T follicular helper cell (primary cell): ENCODE measurements around the gene TMC4.

Experiments used
- DNase-seq: peaks from one replicate; pipeline ENCODE4 v3.0.0-alpha.2; 2020; ENCODE audit warnings: low read depth

Gene TMC4

DNA sequence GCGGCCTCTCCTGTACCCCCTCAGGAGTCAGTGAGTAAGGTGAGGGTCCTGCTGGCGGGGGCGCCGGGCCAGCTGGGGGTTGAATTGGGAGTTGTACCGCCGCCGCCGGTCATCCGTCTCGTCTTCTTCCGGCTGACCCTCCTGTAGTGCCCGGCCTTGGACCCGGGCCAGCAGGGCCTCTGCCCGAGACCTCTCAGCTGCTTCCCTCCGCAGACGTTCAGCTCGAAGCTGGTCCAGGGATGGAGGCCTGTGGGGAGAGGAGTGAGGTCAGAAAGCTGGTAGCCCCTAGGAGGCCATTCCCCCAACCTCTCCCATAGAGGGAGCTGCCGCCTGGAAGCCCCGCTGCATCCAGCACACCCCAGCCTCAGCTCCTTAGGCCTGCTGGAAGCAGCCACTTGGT is 17.3 kb downstream of the TMC4 start:
- no peak for DNase-seq

GRCh38 chr19:54154603-54155345 is 18.2 kb downstream of the TMC4 start:
- no peak for DNase-seq

DNA sequence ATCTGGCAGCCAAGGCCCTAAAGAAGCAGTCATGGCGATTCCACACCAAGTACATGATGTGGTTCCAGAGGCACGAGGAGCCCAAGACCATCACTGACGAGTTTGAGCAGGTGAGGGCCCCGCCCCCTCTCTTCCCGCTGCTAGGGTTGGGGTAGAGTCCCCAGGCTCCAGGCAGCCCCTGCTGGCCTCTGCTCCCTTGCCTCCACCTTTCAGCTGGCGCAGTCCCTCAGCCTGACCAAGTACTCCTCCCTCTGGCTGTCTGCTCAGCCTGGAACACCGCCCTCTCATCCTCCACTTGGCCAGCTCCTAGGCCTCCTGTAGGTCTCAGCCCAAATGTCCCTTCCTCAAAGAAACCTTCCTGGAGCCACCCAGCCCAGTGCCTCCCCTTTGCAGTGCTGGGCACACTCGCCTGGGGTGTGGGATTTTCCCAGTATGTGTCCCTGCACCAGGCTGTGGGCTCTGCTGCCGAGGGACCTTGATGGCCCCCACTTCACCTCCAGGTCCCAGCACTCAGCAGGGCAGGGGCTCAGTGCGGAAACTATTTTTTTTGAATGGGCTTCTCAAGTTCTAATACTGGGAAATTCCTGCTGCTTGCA is 19.1 kb downstream of the TMC4 start:
- DNase-seq, result no peak

GRCh38 chr19:54152878-54153524 is 20.0 kb downstream of the TMC4 start:
- no peak for DNase-seq

GRCh38 chr19:54152267-54152666 is 20.7 kb downstream of the TMC4 start:
- no peak for DNase-seq

GRCh38 chr19:54151362-54152035 is 21.5 kb downstream of the TMC4 start:
- DNase-seq, result no peak

- DNase-seq, result no peak
Measured at GRCh38 chr19:54149021-54149812, 23.7 kb downstream of the TMC4 start.

DNA sequence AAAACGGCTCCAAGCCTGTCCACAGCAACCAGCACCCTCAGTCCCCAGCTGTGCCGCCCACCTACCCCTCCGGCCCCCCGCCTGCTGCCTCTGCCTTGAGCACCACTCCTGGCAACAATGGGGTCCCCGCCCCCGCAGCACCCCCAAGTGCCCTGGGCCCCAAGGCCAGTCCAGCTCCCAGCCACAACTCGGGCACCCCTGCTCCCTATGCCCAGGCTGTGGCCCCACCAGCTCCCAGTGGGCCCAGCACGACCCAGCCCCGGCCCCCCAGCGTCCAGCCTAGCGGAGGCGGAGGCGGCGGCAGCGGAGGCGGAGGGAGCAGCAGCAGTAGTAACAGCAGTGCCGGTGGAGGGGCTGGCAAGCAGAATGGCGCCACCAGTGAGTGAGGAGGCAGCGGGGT is 24.8 kb downstream of the TMC4 start:
- no peak for DNase-seq

DNA sequence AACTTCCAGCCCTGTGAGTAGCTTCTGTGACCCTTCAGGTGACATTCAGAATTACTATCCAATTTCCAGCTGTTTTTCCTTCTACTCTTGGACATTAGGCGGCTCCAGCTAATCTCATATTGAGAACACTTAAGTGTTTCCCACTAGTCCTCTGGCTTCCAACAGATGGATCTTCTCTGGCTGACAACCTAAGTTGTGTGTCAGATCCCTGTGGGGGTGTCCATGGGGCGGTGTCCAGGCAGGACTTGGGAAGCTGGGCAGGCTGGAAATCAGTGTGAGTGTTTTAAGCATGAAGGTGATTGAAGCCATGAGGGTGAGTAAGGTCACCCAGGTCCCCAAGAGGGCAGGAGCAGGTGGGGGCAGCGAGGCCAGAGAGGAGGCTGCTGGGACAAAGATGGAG is 25.3 kb downstream of the TMC4 start:
- no peak for DNase-seq

DNA sequence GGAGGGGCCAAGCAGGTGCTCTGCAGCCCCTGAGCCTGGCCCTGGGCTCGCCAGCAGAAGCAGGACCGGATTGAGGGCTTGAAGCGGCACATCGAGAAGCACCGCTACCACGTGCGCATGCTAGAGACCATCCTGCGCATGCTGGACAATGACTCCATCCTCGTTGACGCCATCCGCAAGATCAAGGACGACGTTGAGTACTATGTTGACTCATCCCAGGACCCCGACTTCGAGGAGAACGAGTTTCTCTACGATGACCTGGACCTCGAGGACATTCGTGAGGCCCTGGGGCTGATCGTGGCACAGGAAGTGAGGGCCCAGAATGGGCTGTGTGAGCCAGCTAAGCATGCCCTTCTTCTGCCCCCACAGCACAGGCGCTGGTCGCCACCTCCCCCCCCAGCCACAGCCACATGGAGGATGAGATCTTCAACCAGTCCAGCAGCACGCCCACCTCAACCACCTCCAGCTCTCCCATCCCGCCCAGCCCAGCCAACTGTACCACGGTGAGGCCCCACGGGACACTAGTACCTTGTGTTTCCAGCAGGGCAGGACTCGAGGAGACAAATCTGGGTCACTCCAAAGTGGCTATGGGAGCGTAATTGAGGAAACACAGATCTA is 27.3 kb downstream of the TMC4 start:
- DNase-seq, result no peak

GRCh38 chr19:54142166-54142780 is 30.7 kb downstream of the TMC4 start:
- no peak for DNase-seq

DNA sequence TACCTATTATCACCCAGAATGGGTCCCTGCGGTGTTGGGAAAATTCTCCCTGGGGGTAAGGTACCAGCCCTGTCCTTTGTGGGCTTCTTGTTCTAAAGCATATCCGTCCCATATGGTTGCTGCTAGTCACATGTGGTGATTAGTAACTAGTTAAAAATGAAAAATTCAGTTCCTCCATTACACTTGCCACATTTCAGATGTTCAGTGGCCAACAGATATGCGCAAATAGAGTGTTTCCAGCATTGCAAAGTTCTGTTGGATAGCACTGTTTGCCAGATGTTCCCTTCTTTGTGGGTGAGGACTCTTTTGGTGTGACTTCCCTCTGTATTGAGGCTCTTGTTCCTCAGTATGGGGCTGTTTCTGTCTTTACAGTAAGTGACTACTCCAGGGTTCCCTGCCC is 31.6 kb downstream of the TMC4 start:
- DNase-seq, result no peak

DNA sequence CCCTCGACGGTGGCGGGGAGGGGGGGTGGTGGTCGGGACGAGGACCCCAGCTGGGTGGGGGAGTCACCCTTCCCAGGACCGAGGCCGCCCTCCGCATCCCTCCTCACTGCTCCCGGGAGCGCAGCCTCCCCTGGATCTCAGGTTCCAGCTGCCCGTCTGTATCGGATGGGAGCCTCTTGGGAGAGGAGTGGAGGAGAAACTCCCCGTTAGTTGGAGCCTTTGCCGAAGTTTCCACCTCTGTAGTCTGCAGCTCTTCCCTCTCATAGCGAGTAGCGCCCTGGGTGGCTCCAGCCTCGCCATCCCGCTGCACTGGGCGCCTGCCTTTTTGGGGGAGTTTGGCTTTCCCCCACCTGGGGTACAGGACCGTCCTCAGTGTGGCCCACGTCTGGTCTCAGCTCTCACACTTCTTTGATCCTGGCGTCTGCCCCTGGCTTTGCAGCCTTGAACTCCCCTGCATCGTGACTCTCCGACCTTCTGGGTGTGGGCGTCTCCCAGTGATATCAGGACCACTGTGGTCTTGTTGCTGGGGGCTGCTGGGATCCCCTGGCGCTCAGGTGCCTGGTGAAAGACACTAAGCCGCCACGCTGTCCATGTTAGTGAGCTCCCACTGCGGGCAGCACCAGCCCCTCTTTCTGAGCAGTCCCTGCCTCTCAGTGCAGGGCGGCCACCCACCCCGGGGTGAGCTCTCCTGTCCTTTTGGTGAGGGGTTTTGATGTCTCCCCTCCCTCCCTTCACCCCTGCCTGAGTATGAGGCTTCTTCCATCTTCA is 34.3 kb downstream of the TMC4 start:
- DNase-seq, result no peak

DNA sequence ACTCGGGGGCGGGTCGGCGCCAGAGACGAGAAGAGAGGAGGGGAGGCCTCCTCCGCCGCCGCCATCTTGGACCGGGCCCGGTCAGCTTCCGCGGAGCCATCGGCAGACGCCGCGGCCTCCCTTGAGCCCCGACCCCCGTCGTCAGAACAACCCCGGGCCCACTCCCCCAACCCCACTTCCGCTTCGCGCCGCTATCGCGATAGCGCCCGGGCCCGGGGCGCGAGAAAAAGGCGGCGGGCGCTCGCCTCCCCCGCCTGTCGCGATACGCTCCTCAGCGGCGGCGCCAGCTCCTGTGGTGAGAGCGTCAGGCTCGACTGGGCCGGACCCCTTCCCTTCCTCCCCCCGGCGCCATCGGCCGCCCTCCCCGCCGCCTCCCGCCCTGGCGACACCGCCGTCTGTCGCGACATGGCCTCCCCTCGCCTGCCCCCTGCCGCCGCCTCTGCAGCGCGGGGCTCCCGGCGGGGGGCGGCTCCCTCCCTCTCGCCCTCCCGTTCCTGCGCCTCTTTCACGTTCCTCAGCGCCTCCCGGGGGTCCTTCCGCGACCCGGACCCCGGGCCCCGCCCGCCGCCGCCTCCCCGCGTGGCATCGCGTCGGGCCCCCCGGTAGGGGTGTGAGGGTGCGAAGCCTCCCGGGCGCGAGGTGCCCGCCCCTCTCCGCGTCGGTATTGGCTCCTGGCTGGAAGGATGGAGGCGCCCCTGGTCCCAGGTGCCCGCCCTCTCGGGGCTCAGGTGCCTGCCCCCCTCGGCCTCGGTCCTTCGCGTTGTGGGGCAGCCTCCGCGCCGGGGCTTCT is 35.1 kb downstream of the TMC4 start, which contains the start of gene CNOT3:
CNOT3 (plus strand) TSS at position 64 of the 790 bp plus-strand sequence. CDS start 5,217 bp downstream, outside the sequence.
- peak; percentile 24 for DNase-seq

- DNase-seq, result peak; percentile 99
Measured at GRCh38 chr19:54136864-54137698, 35.9 kb downstream of the TMC4 start.

- no peak for DNase-seq
Measured at GRCh38 chr19:54136086-54136863, 36.7 kb downstream of the TMC4 start.

DNA sequence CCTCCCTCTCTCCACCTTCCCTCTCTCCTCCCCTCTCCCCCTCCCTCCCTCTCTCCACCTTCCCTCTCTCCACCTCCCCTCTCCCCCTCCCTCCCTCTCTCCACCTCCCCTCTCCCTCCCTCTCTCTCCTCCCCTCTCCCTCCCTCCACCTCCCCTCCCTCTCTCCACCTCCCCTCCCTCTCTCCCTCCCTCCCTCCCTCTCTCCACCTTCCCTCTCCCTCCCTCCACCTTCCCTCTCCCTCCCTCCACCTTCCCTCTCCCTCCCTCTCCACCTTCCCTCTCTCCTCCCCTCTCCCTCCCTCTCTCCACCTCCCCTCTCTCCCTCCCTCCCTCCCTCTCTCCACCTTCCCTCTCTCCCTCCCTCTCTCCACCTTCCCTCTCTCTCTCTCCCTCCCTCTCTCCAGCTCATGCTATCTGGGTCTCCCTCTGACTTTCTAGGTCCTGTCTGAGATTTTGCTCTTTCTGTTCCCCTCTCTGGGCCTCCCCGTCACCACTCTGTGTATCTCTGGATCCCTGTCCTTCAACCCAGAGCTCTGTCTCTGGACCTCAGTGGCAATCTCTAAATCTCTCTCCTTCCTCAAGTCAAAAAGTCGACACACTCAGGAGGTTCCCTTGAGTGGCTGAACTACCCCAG is 38.9 kb downstream of the TMC4 start:
- DNase-seq, result no peak
